HepG2 (cell line): ENCODE data around the gene MCM3. TPM values are rescaled to one million over a fixed set of nuclear protein-coding genes. Genes with fewer than 3 reads are reported as not detected.

Experiments
- CEBPB ChIP-seq: IDR thresholded peaks from 2 replicates; pipeline ENCODE4 v1.6.1; 2011; ENCODE audit warnings: low read depth, low read length, improper control_type of control experiment, borderline replicate concordance
- FOXO1 ChIP-seq: sonication (generic); formaldehyde crosslinking; IDR thresholded peaks from 2 replicates; pipeline ENCODE4 v1.4.0; 2020; ENCODE audit warnings: missing genetic modification reagents
- GABPA ChIP-seq, 2 experiments: IDR thresholded peaks; 2 replicates each; pipeline ENCODE4 v1.6.1; 2011 to 2016; ENCODE audit warnings: low read depth in 2 of 2, low read length in 1 of 2, missing biosample characterization in 1 of 2, missing genetic modification characterization in 1 of 2
- GATAD2A ChIP-seq: IDR thresholded peaks from 2 replicates; pipeline ENCODE4 v1.6.1; 2016
- HDAC2 ChIP-seq: sonication (generic); formaldehyde crosslinking; IDR thresholded peaks from 2 replicates; pipeline ENCODE4 v1.4.0; 2020; ENCODE audit warnings: missing genetic modification reagents
- KMT2B ChIP-seq: IDR thresholded peaks from 2 replicates; pipeline ENCODE4 v1.6.1; 2016; ENCODE audit warnings: missing genetic modification reagents, missing compliant biosample characterization
- NCOA2 ChIP-seq: sonication (generic); formaldehyde crosslinking; IDR thresholded peaks from 2 replicates; pipeline ENCODE4 v1.8.0; 2022; ENCODE audit warnings: inconsistent platforms
- NR2F2 ChIP-seq: IDR thresholded peaks from 2 replicates; pipeline ENCODE4 v1.6.1; 2012; ENCODE audit warnings: low read depth, inconsistent platforms, borderline replicate concordance
- RBFOX2 ChIP-seq: fragments of 200-400 bp; formaldehyde crosslinking; IDR thresholded peaks from 2 replicates; pipeline ENCODE4 v1.6.1; 2017; ENCODE audit warnings: low read depth, mild to moderate bottlenecking, low read length
- RXRB ChIP-seq: IDR thresholded peaks from 2 replicates; pipeline ENCODE4 v1.6.1; 2016; ENCODE audit warnings: borderline replicate concordance, missing genetic modification reagents, missing compliant biosample characterization
- TEF ChIP-seq: sonication (generic); formaldehyde crosslinking; IDR thresholded peaks from 2 replicates; pipeline ENCODE4 v1.5.0; 2020; ENCODE audit warnings: missing genetic modification reagents
- USF2 ChIP-seq, 2 experiments: sonication (generic) in 1 of 2; formaldehyde crosslinking in 1 of 2; IDR thresholded peaks; 2 replicates each; pipeline versions ENCODE4 v1.5.1 to v1.6.1; 2011 to 2020; ENCODE audit warnings: borderline replicate concordance in 1 of 2, low read depth in 1 of 2, low read length in 1 of 2, mild to moderate bottlenecking in 1 of 2, missing genetic modification reagents in 1 of 2, moderate library complexity in 1 of 2
- ZBTB3 ChIP-seq: sonication (generic); formaldehyde crosslinking; IDR thresholded peaks from 2 replicates; pipeline ENCODE4 v1.4.0; 2020; ENCODE audit warnings: low read depth, mild to moderate bottlenecking, moderate library complexity, missing genetic modification reagents, borderline replicate concordance
- ZBTB7B ChIP-seq: sonication (generic); formaldehyde crosslinking; IDR thresholded peaks from 2 replicates; pipeline ENCODE4 v1.4.0; 2020; ENCODE audit warnings: missing genetic modification reagents
- ZFX ChIP-seq: sonication (generic); formaldehyde crosslinking; IDR thresholded peaks from 2 replicates; pipeline ENCODE4 v1.4.0; 2020; ENCODE audit warnings: mild to moderate bottlenecking, low read depth, missing genetic modification reagents, moderate library complexity
- ZMYM4 ChIP-seq: sonication (generic); formaldehyde crosslinking; IDR thresholded peaks from 2 replicates; pipeline ENCODE4 v1.8.1; 2023; ENCODE audit warnings: mild to moderate bottlenecking, missing genetic modification reagents
- ZNF24 ChIP-seq: fragments of 450-650 bp; IDR thresholded peaks from 2 replicates; pipeline ENCODE4 v1.6.1; 2017; ENCODE audit warnings: antibody characterized with exemption, mild to moderate bottlenecking
- ZNF264 ChIP-seq: sonication (generic); formaldehyde crosslinking; IDR thresholded peaks from 2 replicates; pipeline ENCODE4 v1.4.0; 2020; ENCODE audit warnings: missing genetic modification reagents
- ZNF276 ChIP-seq: sonication (generic); formaldehyde crosslinking; IDR thresholded peaks from 2 replicates; pipeline ENCODE4 v1.4.0; 2020; ENCODE audit warnings: mild to moderate bottlenecking, low read depth, missing genetic modification reagents
- ZNF713 ChIP-seq: sonication (generic); formaldehyde crosslinking; IDR thresholded peaks from 2 replicates; pipeline ENCODE4 v1.4.0; 2020; ENCODE audit warnings: mild to moderate bottlenecking, missing genetic modification reagents
- ZNF772 ChIP-seq: sonication (generic); formaldehyde crosslinking; IDR thresholded peaks from 2 replicates; pipeline ENCODE4 v1.5.0; 2020; ENCODE audit warnings: mild to moderate bottlenecking, missing genetic modification reagents
- ZNF784 ChIP-seq: sonication (generic); formaldehyde crosslinking; IDR thresholded peaks from 2 replicates; pipeline ENCODE4 v1.5.1; 2020; ENCODE audit warnings: missing genetic modification reagents, mild to moderate bottlenecking, borderline replicate concordance
- ZSCAN9 ChIP-seq: IDR thresholded peaks from 2 replicates; pipeline ENCODE4 v1.6.1; 2016; ENCODE audit warnings: borderline replicate concordance
- ZUFSP ChIP-seq: sonication (generic); formaldehyde crosslinking; IDR thresholded peaks from 2 replicates; pipeline ENCODE4 v1.9.0; 2021; ENCODE audit warnings: missing genetic modification reagents, mild to moderate bottlenecking, borderline replicate concordance
- polyA plus RNA-seq, 8 experiments: library from polyadenylated mRNA; depleted of rRNA in 3 of 8; stranded (reverse) in 7 of 8; unstranded in 1 of 8; fragments of >200 nt; fragmentation: Illumina TruSeq in 4 of 8; extraction: Trizol in 4 of 8; gene quantifications; 2 replicates each; pipeline versions ENCODE4 v1.2.1 to v1.2.3, GENCODE V29; 2011 to 2016; ENCODE audit warnings: low read depth in 4 of 8, missing spikeins in 1 of 8, mixed read lengths in 1 of 8; ENCODE audit not compliant: insufficient read depth in 1 of 8
- total RNA-seq, 5 experiments: library from RNA; depleted of rRNA; stranded (reverse); fragments of >200 nt; fragmentation: Illumina TruSeq; extraction: Trizol; gene quantifications; 2 replicates each; pipeline ENCODE4 v1.2.3, GENCODE V29; 2016; ENCODE audit warnings: low read depth in 1 of 5

Gene MCM3
- total and polyA plus RNA-seq, 2 of the 13 experiments (the other 11 are each of a cell fraction or from before 2014, with no cell fraction given): 164 to 288 TPM

GRCh38 chr6:52328303-52328662 is 43.7 kb upstream of the MCM3 start (continued):
- TF ChIP-seq TEF (CRISPR knock-in tag): peak; percentile 94; the same call in 1 of the 2 replicates
- no peak for TF ChIP-seq ZUFSP (CRISPR knock-in tag)
- TF ChIP-seq RXRB (CRISPR knock-in tag): peak; percentile 20; the same call in 1 of the 2 replicates
- TF ChIP-seq KMT2B (CRISPR knock-in tag): peak; percentile 37; the same call in 1 of the 2 replicates
- peak; percentile 72; the same call in 1 of the 2 replicates for TF ChIP-seq ZNF264 (CRISPR knock-in tag)
- TF ChIP-seq FOXO1: peak; percentile 20; the same call in 1 of the 2 replicates
- peak; percentile 74 for TF ChIP-seq ZFX (CRISPR knock-in tag)
- no peak for TF ChIP-seq USF2 (IDR thresholded peaks at IDR 0.05; ENCODE audit: low read depth, low read length)
- no peak for TF ChIP-seq USF2 (CRISPR knock-in tag; IDR thresholded peaks at IDR 0.05; ENCODE audit: borderline replicate concordance)
- TF ChIP-seq ZNF772: 0 out of 2 replicates have a peak, but pooled peaks have one; percentile 8
- no peak for TF ChIP-seq ZNF24
- TF ChIP-seq ZNF276 (CRISPR knock-in tag): no peak
- peak; percentile 27; the same call in 1 of the 2 replicates for TF ChIP-seq CEBPB
- no peak for TF ChIP-seq ZNF713 (CRISPR knock-in tag)
- TF ChIP-seq ZBTB7B (CRISPR knock-in tag): peak; percentile 51
- peak; percentile 54; the same call in 1 of the 2 replicates for TF ChIP-seq HDAC2 (CRISPR knock-in tag)
- TF ChIP-seq NR2F2: no peak
- TF ChIP-seq ZSCAN9 (CRISPR knock-in tag): 0 out of 2 replicates have a peak, but pooled peaks have one; percentile 13
- peak; percentile 60 for TF ChIP-seq GATAD2A (CRISPR knock-in tag)
- TF ChIP-seq NCOA2 (CRISPR knock-in tag): peak; percentile 18; the same call in 1 of the 2 replicates
- TF ChIP-seq ZNF784 (CRISPR knock-in tag): no peak
- 0 out of 2 replicates have a peak, but pooled peaks have one; percentile 23 for TF ChIP-seq ZBTB3 (CRISPR knock-in tag)
- TF ChIP-seq RBFOX2: 0 out of 2 replicates have a peak, but pooled peaks have one; percentile 5
- TF ChIP-seq ZMYM4 (CRISPR knock-in tag): 0 out of 2 replicates have a peak, but pooled peaks have one; percentile 10
- TF ChIP-seq GABPA (IDR thresholded peaks at IDR 0.05; ENCODE audit: low read depth, low read length): no peak
- TF ChIP-seq GABPA (CRISPR knock-in tag; IDR thresholded peaks at IDR 0.05; ENCODE audit: low read depth): no peak
